Endothelial cell of umbilical vein (primary cell): ENCODE results near the gene ZNF511. TPM values are rescaled to one million over a fixed set of nuclear protein-coding genes. Genes with fewer than 3 reads are reported as not detected.

Experiments
- BruUV-seq: library from RNA; stranded (reverse); fragments of 400-500 nt; replicated peaks from 2 replicates; lab custom pipeline; 2021; lab: Mats Ljungman, UMichigan
- CTCF ChIA-PET: fragments of 300-600, 350-600 bp; sonication (Branson Sonifier 250); formaldehyde crosslinking; loops from one replicate; lab custom pipeline; 2021; ENCODE audit warnings: antibody characterized with exemption, inconsistent platforms; lab: Charles Lee
- POLR2A ChIA-PET: fragments of 300-600, 350-600 bp; sonication (Branson Sonifier 250); formaldehyde crosslinking; loops from one replicate; lab custom pipeline; 2021; ENCODE audit warnings: antibody characterized with exemption, inconsistent platforms; lab: Charles Lee
- DNase-seq: peaks from one replicate; pipeline ENCODE4 v3.0.0-alpha.2; 2011; ENCODE audit warnings: low read depth, low spot score
- FAIRE-seq: peaks from 2 replicates; lab custom pipeline; 2011; peaks lifted over from hg19 to GRCh38; lab: Jason Lieb, UNC
- H2AFZ ChIP-seq: 2 replicates; pipeline ENCODE4 v1.6.0; 2012; ENCODE audit warnings: low read depth, low read length, control low read depth, inconsistent platforms
- H3K27ac ChIP-seq: 2 replicates; pipeline ENCODE4 v1.5.1; 2011; ENCODE audit warnings: low read depth, mild to moderate bottlenecking, control low read depth, low read length, moderate library complexity; ENCODE audit not compliant: insufficient read depth
- H3K27me3 ChIP-seq, 2 experiments: 2 replicates each; pipeline versions ENCODE4 v1.6.0 to v1.6.1; 2011; ENCODE audit warnings: low read length in 2 of 2, mixed read lengths in 1 of 2; ENCODE audit not compliant: control insufficient read depth in 2 of 2, insufficient read depth in 2 of 2
- H3K36me3 ChIP-seq, 2 experiments: 2 replicates in 1 of 2; 3 replicates in 1 of 2; pipeline ENCODE4 v1.5.1; 2011; ENCODE audit warnings: low read length in 2 of 2, mild to moderate bottlenecking in 1 of 2, moderate library complexity in 1 of 2; ENCODE audit not compliant: control insufficient read depth in 2 of 2, insufficient read depth in 2 of 2; ENCODE audit errors: extremely low read depth in 1 of 2
- H3K4me1 ChIP-seq: 3 replicates; pipeline ENCODE4 v1.5.1; 2011; ENCODE audit warnings: mild to moderate bottlenecking, low read length; ENCODE audit not compliant: control insufficient read depth, insufficient read depth; ENCODE audit errors: extremely low read depth
- H3K4me2 ChIP-seq: 2 replicates; pipeline ENCODE4 v1.6.1; 2011; ENCODE audit warnings: low read length, control low read depth, mixed read lengths; ENCODE audit not compliant: insufficient read depth
- H3K4me3 ChIP-seq, 3 experiments: fragments of 200-600 bp in 1 of 3; sonication (generic), shearing (Covaris generic) in 1 of 3; replicated peaks in 1 of 3; 2 replicates each; pipeline ENCODE4 v1.5.1; 2011 to 2016; ENCODE audit warnings: control low read depth in 3 of 3, low read length in 3 of 3, mild to moderate bottlenecking in 2 of 3, inconsistent platforms in 1 of 3, low read depth in 1 of 3, moderate library complexity in 1 of 3; ENCODE audit not compliant: insufficient read depth in 1 of 3
- H3K79me2 ChIP-seq: 2 replicates; pipeline ENCODE4 v1.6.0; 2012; ENCODE audit warnings: low read length, inconsistent platforms; ENCODE audit not compliant: control insufficient read depth, insufficient read depth
- H3K9ac ChIP-seq: replicated peaks from 2 replicates; pipeline ENCODE3; 2011; ENCODE audit warnings: low read length, control low read depth; ENCODE audit not compliant: insufficient read depth; ENCODE audit errors: extremely low read depth
- H3K9me1 ChIP-seq: replicated peaks from 3 replicates; pipeline ENCODE4 v1.6.0; 2011; ENCODE audit warnings: mild to moderate bottlenecking, low read length; ENCODE audit not compliant: control insufficient read depth, insufficient read depth; ENCODE audit errors: extremely low read depth
- H3K9me3 ChIP-seq: replicated peaks from 2 replicates; pipeline ENCODE4 v1.5.1; 2012; ENCODE audit warnings: low read length, inconsistent platforms; ENCODE audit not compliant: control insufficient read depth, insufficient read depth
- H4K20me1 ChIP-seq: replicated peaks from 2 replicates; pipeline ENCODE3; 2011; ENCODE audit warnings: mild to moderate bottlenecking, low read length; ENCODE audit not compliant: control insufficient read depth, insufficient read depth; ENCODE audit errors: extremely low read depth
- CTCF ChIP-seq, 2 donors: IDR thresholded peaks; 1 replicate in 1 of 2; 2 replicates in 1 of 2; pipeline ENCODE4 v1.5.1; 2011; ENCODE audit warnings: low read length in 2 of 2, mild to moderate bottlenecking in 2 of 2, moderate library complexity in 2 of 2, control low read depth in 1 of 2, inconsistent platforms in 1 of 2, low read depth in 1 of 2; ENCODE audit not compliant: insufficient read depth in 1 of 2; ENCODE audit errors: extremely low read depth in 1 of 2
- FOS ChIP-seq: IDR thresholded peaks from 2 replicates; pipeline ENCODE4 v1.6.1; 2011; ENCODE audit warnings: mild to moderate bottlenecking, low read length, moderate library complexity, borderline replicate concordance; ENCODE audit not compliant: insufficient read depth
- GATA2 ChIP-seq: IDR thresholded peaks from 2 replicates; pipeline ENCODE4 v1.7.0; 2011; ENCODE audit warnings: low read depth, mild to moderate bottlenecking, moderate library complexity, mixed read lengths, low read length; ENCODE audit not compliant: insufficient read length, insufficient read depth
- JUN ChIP-seq: IDR thresholded peaks from 2 replicates; pipeline ENCODE4 v1.6.1; 2011; ENCODE audit warnings: borderline replicate concordance, low read depth; ENCODE audit not compliant: insufficient read length, insufficient read depth
- POLR2AphosphoS5 ChIP-seq: IDR thresholded peaks from 2 replicates; pipeline ENCODE4 v1.6.1; 2012; ENCODE audit warnings: low read depth, mild to moderate bottlenecking, control low read depth, low read length, moderate library complexity; ENCODE audit not compliant: insufficient read depth
- dilution Hi-C: fragments of 300-500 bp; cut with MboI; formaldehyde crosslinking; loops from one replicate; pipeline ENCODE4 v1.15.0; 2019; ENCODE audit warnings: low sequenced_read_pairs; ENCODE audit not compliant: extremely low pct_ligation_motif_present
- intact Hi-C: fragments of 100-400 bp; cut with micrococcal nuclease; formaldehyde crosslinking; loops from one replicate; pipeline ENCODE4 v1.10.0; 2022
- polyA plus RNA-seq, 4 experiments: library from polyadenylated mRNA; depleted of rRNA in 3 of 4; stranded (reverse) in 3 of 4; unstranded in 1 of 4; fragments of >200 nt; gene quantifications; 2 replicates each; pipeline versions ENCODE4 v1.2.1 to v1.2.3, GENCODE V29; 2011 to 2012; ENCODE audit warnings: missing spikeins in 1 of 4
- total RNA-seq: library from RNA; stranded (reverse); gene quantifications from 2 replicates; pipeline ENCODE4 v1.2.3, GENCODE V29; 2021

The ZNF511 gene
- total and polyA plus RNA-seq, 2 donors (not counting 3 experiments of a cell fraction or from before 2014, with no cell fraction given): 25.6 to 37.9 TPM

GRCh38 chr10:133312016-133312768 lies 3.5 kb downstream of the ZNF511 start:
- BruUV-seq: no TSS peak
- H3K4me2 ChIP-seq: no peak overlapping the region
- intact Hi-C loops: no loop called here
- POLR2A ChIA-PET: no interaction called here
- no peaks in the 10 kb centered on the region for H3K27me3 ChIP-seq
- DNase-seq (no peak), FAIRE-seq (no peak)
- H3K79me2 ChIP-seq: peaks cover 12% of the 10 kb centered on the region
- H3K36me3 ChIP-seq: peaks cover 3 to 5% of the 10 kb centered on the region in 2 experiments
- H3K9me1 ChIP-seq: no peaks in the 10 kb centered on the region
- no peak overlapping the region for H2AFZ ChIP-seq
- H3K4me1 ChIP-seq: peaks cover 7% of the 10 kb centered on the region
- no peak overlapping the region for H3K9ac ChIP-seq
- dilution Hi-C loops: no loop called here
- CTCF ChIA-PET: no interaction called here
- no peaks in the 10 kb centered on the region for H4K20me1 ChIP-seq
- TF ChIP-seq POLR2AphosphoS5 (no peak), GATA2 (no peak), FOS (no peak), CTCF (IDR thresholded peaks at IDR 0.05; ENCODE audit: extremely low read depth in 1 of 2, insufficient read depth in 1 of 2, low read depth in 1 of 2, low read length in 2 of 2) (no peak), JUN (no peak)
- no peaks in the 10 kb centered on the region for H3K9me3 ChIP-seq
- H3K4me3 ChIP-seq: no peak overlapping the region
- no peak overlapping the region for H3K27ac ChIP-seq
